ENCODE measurements around the gene NCK2. TPM values are rescaled to one million over a fixed set of nuclear protein-coding genes. Genes with fewer than 3 reads are reported as not detected.

NCK2 gene
- total and polyA plus RNA-seq, 10 of the 15 experiments (the other 5 are each of a cell fraction or from before 2014, with no cell fraction given): 1.2 to 30.9 (median 14.1) TPM

DNA sequence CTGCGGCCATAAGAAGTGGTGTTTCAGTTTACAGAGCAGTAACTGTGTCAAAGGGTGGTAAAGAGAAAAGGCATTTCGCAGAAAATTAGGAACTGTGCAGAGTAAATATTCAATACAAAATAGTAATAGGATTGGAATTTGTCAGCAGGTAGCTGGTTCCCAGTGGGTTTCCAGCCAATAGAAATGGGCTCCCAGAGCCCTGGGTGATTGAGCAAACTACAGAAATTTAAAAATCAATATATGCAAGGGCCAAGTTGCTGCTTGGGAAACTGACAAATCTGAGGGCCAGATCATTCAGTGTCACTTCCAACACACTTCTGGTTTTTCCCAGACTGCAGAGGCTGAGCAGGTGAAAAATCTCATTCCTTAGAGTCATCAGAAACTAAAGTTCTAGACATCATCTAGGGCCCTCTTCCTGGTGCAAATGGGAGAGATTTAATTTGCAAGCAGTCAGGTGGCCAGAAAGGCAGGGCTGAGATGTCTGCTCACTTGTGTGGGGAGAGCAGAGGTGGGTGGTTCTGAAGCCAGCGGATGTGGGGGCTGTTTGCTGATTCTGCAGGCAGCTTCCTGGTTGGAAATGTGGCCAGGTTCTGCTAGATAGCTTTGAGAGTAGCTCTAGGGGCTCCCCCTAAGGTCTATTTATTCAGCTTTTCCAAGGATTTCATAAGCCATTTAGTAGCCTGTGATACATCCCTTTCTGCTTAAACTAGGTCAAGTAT is 182.4 kb downstream of the NCK2 start (continued):
- TF ChIP-seq BHLHE40 (IDR thresholded peaks at IDR 0.05; ENCODE audit: borderline replicate concordance in 1 of 2, low read depth in 2 of 2, low read length in 1 of 2) (no peak), TBL1XR1 (IDR thresholded peaks at IDR 0.05; ENCODE audit: low read depth, low read length) (no peak)

- 69% methylated on average over 4 of the region's 4 CpGs for WGBS (ENCODE audit: insufficient coverage, insufficient replicate concordance, low lambda C conversion rate, missing lambda C conversion rate)
- no peak overlapping the region for H3K4me3 ChIP-seq
- ChIA-PET POLR2A (no interaction called here), SMC1A (ENCODE audit: uncharacterized antibody, unreplicated experiment) (no interaction called here), CTCF (no interaction called here), RAD21 (ENCODE audit: unreplicated experiment) (no interaction called here)
- intact Hi-C loops (cut with micrococcal nuclease; ENCODE audit: unreplicated experiment) (no loop called here), in situ Hi-C loops (cut with MboI) (no loop called here)
- no peak for FAIRE-seq
- H3K9ac ChIP-seq (ENCODE audit: control insufficient read depth, insufficient read depth, low read length): no peak overlapping the region
- no peaks in the 10 kb centered on the region for H4K20me1 ChIP-seq (ENCODE audit: control insufficient read depth, insufficient read depth)
- H3K4me2 ChIP-seq (ENCODE audit: control insufficient read depth, insufficient read depth): no peak overlapping the region
- no peak for ATAC-seq
- no TSS peak for BruUV-seq (replicated peaks)
- no peaks in the 10 kb centered on the region; the same call in 2 of the 3 replicates for H3K9me3 ChIP-seq (replicated peaks; ENCODE audit: control insufficient read depth, insufficient read depth, low read length)
- no peaks in the 10 kb centered on the region for H3K79me2 ChIP-seq (ENCODE audit: control insufficient read depth, insufficient read depth, low read length)
- no peaks in the 10 kb centered on the region for H3K36me3 ChIP-seq (ENCODE audit: control insufficient read depth in 2 of 2, insufficient read depth in 2 of 2, low read length in 1 of 2)
- no peak overlapping the region for H3K27ac ChIP-seq (ENCODE audit: control insufficient read depth, insufficient read depth)
- no peaks in the 10 kb centered on the region for H3K4me1 ChIP-seq (ENCODE audit: control insufficient read depth, insufficient read depth, low read length)
- H2AFZ ChIP-seq (ENCODE audit: control insufficient read depth, low read depth, low read length): no peak overlapping the region
- no peaks in the 10 kb centered on the region for H3K27me3 ChIP-seq (replicated peaks in 1 of 2; ENCODE audit: control insufficient read depth in 2 of 2, insufficient read depth in 2 of 2, low read length in 1 of 2)
- DNase-seq (ENCODE audit: low read depth, low spot score): no peak
- TF ChIP-seq TBL1XR1 (IDR thresholded peaks at IDR 0.05; ENCODE audit: low read depth, low read length): no peak
- TF ChIP-seq SIN3A (IDR thresholded peaks at IDR 0.05; ENCODE audit: low read depth, low read length): no peak
- TF ChIP-seq SMAD5 (IDR thresholded peaks at IDR 0.05; ENCODE audit: low read depth): no peak
- TF ChIP-seq LARP7 (IDR thresholded peaks at IDR 0.05): no peak
- TF ChIP-seq SUZ12 (IDR thresholded peaks at IDR 0.05; ENCODE audit: unreplicated experiment): no peak
- no peak for TF ChIP-seq EED (IDR thresholded peaks at IDR 0.05; ENCODE audit: low read depth)
- no peak for TF ChIP-seq POLR2AphosphoS2 (IDR thresholded peaks at IDR 0.05; ENCODE audit: low read depth, low read length)
- no peak for TF ChIP-seq TCF7 (IDR thresholded peaks at IDR 0.05; ENCODE audit: borderline replicate concordance)
- TF ChIP-seq, protein P1, sequence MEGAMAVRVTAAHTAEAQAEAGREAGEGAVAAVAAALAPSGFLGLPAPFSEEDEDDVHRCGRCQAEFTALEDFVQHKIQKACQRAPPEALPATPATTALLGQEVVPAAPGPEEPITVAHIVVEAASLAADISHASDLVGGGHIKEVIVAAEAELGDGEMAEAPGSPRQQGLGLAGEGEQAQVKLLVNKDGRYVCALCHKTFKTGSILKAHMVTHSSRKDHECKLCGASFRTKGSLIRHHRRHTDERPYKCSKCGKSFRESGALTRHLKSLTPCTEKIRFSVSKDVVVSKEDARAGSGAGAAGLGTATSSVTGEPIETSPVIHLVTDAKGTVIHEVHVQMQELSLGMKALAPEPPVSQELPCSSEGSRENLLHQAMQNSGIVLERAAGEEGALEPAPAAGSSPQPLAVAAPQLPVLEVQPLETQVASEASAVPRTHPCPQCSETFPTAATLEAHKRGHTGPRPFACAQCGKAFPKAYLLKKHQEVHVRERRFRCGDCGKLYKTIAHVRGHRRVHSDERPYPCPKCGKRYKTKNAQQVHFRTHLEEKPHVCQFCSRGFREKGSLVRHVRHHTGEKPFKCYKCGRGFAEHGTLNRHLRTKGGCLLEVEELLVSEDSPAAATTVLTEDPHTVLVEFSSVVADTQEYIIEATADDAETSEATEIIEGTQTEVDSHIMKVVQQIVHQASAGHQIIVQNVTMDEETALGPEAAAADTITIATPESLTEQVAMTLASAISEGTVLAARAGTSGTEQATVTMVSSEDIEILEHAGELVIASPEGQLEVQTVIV (IDR thresholded peaks at IDR 0.05; ENCODE audit: borderline replicate concordance, partially characterized antibody): no peak
- no peak for TF ChIP-seq ELK1 (IDR thresholded peaks at IDR 0.05; ENCODE audit: low read depth, low read length)
- no peak for TF ChIP-seq PAX8 (IDR thresholded peaks at IDR 0.05)
- TF ChIP-seq, protein P2, sequence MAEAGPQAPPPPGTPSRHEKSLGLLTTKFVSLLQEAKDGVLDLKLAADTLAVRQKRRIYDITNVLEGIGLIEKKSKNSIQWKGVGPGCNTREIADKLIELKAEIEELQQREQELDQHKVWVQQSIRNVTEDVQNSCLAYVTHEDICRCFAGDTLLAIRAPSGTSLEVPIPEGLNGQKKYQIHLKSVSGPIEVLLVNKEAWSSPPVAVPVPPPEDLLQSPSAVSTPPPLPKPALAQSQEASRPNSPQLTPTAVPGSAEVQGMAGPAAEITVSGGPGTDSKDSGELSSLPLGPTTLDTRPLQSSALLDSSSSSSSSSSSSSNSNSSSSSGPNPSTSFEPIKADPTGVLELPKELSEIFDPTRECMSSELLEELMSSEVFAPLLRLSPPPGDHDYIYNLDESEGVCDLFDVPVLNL (IDR thresholded peaks at IDR 0.05; ENCODE audit: low read depth, low read length): no peak
- TF ChIP-seq, protein P3, sequence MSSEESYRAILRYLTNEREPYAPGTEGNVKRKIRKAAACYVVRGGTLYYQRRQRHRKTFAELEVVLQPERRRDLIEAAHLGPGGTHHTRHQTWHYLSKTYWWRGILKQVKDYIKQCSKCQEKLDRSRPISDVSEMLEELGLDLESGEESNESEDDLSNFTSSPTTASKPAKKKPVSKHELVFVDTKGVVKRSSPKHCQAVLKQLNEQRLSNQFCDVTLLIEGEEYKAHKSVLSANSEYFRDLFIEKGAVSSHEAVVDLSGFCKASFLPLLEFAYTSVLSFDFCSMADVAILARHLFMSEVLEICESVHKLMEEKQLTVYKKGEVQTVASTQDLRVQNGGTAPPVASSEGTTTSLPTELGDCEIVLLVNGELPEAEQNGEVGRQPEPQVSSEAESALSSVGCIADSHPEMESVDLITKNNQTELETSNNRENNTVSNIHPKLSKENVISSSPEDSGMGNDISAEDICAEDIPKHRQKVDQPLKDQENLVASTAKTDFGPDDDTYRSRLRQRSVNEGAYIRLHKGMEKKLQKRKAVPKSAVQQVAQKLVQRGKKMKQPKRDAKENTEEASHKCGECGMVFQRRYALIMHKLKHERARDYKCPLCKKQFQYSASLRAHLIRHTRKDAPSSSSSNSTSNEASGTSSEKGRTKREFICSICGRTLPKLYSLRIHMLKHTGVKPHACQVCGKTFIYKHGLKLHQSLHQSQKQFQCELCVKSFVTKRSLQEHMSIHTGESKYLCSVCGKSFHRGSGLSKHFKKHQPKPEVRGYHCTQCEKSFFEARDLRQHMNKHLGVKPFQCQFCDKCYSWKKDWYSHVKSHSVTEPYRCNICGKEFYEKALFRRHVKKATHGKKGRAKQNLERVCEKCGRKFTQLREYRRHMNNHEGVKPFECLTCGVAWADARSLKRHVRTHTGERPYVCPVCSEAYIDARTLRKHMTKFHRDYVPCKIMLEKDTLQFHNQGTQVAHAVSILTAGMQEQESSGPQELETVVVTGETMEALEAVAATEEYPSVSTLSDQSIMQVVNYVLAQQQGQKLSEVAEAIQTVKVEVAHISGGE (CRISPR knock-in tag; IDR thresholded peaks at IDR 0.05): no peak
These were observed 183.4 kb downstream of the NCK2 start for GRCh38 chr2:105928086-105928485.

All from GM12878 (cell line).